ENCODE data around the gene TRIM3. TPM values are rescaled to one million over a fixed set of nuclear protein-coding genes. Genes with fewer than 3 reads are reported as not detected.

TRIM3 gene
- total RNA-seq, 1 experiment from 2014 or later, result 27.2 TPM

GRCh38 chr11:6440906-6441358 lies 32.8 kb downstream of the TRIM3 start, which contains the start of gene HPX:
Gene HPX, minus strand, starts transcription at chr11:6440987. Its CDS starts 24 bp downstream, at chr11:6440963.
- no peak for DNase-seq (ENCODE audit: low read depth)

GRCh38 chr11:6438979-6439571 lies 34.7 kb downstream of the TRIM3 start:
- peak; percentile 42 for DNase-seq (ENCODE audit: low read depth)

GRCh38 chr11:6437993-6438392 lies 35.7 kb downstream of the TRIM3 start:
- no peak for DNase-seq (ENCODE audit: low read depth)

DNA sequence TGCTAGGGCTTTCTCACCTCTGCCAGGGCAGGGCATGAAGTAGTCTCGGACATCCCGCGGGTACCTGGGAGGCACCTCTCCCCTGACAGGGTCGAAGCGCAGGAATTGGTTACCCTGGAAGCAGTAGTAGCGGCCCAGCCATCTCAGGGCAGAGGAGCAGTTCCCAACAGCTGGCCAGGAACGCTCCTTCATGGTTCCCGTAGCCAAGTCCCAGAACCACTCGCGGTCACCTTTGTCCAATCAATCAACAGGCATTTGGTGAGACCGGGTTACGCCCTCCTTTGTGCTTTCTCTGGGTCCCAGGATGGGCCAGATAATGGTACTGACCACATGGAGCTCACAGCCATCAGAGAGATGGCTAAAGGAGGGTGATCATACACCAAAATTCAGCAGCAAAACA lies 36.3 kb downstream of the TRIM3 start:
- DNase-seq (ENCODE audit: low read depth), result no peak

GRCh38 chr11:6433998-6434660 lies 39.6 kb downstream of the TRIM3 start:
- no peak for DNase-seq (ENCODE audit: low read depth)

GRCh38 chr11:6431861-6432260 lies 41.9 kb downstream of the TRIM3 start:
- peak; percentile 84 for DNase-seq (ENCODE audit: low read depth)

DNA sequence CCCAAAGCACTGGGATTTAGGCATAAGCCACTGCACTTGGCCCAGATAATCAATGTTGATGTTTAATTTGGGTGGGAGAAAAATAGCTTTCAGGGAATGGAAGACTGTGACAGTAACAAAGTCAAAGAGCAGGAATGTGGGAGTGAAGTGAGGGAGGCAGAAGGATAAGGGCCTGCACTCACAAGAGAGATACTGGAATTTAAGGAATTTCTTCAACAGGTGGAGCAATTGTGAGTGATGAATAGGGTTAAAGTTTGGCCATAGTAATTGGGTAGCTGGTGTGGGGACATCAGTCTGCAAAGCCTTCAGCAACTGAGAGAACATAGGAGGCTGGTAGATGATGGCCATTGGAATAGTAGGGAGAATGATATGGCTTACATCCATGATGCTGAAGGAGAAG lies 46.2 kb downstream of the TRIM3 start:
- DNase-seq (ENCODE audit: low read depth), result no peak

GRCh38 chr11:6420677-6421076 lies 53.1 kb downstream of the TRIM3 start:
- no peak for DNase-seq (ENCODE audit: low read depth)

GRCh38 chr11:6419009-6419631 lies 54.6 kb downstream of the TRIM3 start, which contains the start of gene APBB1:
Gene APBB1, minus strand, starts transcription at chr11:6419094. Its CDS starts 7,747 bp downstream, at chr11:6411347.
- DNase-seq (ENCODE audit: low read depth), result no peak

DNA sequence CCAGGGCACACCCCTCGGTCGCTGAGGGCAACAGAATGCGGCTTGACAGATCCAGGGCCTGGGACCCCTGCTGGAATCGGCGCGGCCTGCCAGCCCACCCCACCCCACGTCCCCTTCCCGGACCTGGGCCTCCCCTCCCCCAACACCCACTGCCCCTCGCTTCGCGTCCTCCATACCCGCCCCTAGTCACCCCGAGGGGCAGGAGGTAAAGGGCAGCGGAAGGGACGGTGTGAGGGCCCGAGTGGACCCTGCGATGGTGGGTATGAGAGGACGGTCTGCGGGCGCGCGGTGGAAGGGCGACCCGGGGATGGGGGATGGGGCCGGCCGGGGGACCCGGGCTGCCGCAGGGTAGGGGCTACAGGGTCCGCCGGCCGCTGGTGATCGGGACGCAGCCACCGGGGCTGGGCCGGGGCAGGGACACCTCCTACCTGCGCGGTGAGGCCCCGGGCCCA lies 55.2 kb downstream of the TRIM3 start:
- DNase-seq (ENCODE audit: low read depth), result no peak

DNA sequence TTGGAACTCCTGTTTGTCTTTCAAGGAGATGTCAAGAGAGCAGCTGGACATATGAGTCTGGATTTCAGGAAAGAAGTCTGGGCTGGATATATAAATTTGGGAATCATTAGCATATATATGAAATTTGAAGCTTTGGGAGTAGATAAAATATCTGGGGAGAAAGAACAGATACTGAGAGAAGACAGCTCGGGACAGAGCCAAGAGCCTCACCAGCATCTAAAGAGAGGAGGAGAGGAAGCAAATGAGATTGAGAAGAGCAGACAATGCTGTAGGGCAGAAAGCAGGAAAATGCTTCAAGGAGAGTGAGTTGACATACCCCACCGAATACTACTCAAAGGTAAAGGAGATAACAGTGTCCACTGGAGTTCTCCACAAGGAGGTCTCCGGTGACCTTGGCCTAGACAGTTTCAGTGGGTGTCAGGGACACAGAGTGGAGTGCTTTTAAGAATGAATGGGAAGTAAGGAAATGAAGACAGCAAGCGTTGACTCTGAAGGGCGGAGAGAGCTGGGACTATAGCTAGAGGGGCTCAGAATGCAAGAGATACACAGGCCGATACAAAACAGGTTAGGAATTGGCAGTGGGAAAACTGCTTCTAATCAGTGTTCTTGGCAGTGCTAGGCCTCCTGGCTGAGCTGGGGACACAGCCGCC lies 55.7 kb downstream of the TRIM3 start:
- DNase-seq (ENCODE audit: low read depth), result no peak

GRCh38 chr11:6415797-6416196 lies 57.9 kb downstream of the TRIM3 start:
- no peak for DNase-seq (ENCODE audit: low read depth)

DNA sequence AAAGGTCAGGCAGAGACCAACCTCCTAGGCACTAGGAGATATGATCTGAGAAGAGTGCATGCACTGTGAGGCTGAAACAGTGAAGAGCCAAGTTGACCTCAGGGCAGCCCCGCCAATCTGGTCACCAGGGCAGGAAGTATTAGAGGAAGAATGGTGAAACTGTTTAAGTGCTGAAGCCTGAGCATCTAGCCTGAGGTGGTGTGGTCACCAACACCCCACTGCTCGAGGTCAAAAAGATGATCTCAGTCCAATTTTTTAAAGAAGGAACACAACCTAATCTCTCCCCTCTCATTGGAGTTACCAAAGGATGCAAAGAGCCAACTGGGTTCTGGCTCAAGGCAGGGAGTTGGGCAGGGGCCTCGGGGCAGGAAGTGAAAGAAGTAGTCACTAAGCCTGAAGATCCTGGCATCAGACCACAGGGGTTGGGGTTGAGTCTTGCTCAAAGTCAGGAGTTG lies 58.8 kb downstream of the TRIM3 start:
- peak; percentile 21 for DNase-seq (ENCODE audit: low read depth)

DNA sequence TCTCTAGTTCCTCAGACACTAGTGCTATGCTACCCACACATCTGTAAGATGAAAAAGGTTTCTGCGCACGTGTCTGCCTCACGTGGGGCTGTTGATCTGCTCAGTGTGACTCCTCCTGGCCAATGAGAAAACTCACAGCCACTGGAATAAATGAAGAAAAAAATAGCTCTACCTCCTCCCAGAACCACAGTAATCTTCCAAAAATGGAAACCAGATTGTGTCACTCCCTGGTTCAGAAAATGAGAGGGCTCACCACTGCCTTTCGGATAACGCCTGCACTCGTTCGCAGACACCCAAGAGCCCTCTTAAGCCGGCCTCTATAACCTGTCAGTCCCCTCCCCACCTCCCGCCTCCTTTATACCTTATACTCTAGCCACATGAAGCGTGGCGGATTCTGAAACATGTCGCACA lies 59.9 kb downstream of the TRIM3 start:
- no peak for DNase-seq (ENCODE audit: low read depth)

DNA sequence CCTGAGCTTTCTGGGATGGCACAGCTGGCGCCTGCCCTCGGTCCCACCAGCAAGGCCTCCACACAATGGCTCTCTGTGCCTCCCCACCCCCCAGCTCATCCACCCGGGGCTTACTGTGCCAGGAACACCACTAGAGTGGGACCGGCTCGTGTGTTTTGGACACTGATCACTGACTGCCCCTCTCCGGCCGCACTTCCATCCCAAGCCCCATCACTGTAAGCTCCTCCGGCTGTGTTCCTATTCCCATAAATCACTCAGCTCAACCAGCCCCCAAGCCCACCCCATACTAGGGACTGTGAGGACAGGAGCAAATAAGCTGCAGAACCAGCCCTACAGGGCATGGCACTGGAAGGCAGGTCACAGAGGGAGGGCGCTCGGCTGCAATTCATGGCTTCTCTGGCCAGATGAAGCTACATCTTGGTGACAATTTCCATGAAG lies 62.1 kb downstream of the TRIM3 start:
- DNase-seq (ENCODE audit: low read depth), result no peak

GRCh38 chr11:6410695-6411430 lies 62.9 kb downstream of the TRIM3 start:
- no peak for DNase-seq (ENCODE audit: low read depth)

DNA sequence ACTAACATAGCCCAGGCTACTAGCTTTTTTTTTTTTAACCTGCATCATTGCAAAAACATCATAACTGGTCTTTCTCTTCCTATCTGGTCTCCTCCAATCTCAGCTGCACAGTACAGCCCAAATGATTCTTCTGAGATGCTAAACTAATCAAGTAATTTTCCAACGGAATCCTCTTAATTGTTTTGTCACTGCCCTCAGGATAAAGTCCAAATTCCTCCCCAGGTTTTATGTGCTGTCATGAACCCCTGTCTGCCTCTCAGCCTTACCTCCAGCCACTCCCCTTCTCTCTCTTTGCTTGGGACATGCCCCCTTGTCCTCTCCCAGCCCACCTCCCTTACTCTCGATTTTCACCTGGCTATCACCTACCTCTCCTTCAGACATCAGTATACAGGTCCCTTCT lies 67.4 kb downstream of the TRIM3 start:
- DNase-seq (ENCODE audit: low read depth), result no peak

- DNase-seq (ENCODE audit: low read depth), result no peak
Observed at GRCh38 chr11:6405846-6406245, 67.9 kb downstream of the TRIM3 start.

DNA sequence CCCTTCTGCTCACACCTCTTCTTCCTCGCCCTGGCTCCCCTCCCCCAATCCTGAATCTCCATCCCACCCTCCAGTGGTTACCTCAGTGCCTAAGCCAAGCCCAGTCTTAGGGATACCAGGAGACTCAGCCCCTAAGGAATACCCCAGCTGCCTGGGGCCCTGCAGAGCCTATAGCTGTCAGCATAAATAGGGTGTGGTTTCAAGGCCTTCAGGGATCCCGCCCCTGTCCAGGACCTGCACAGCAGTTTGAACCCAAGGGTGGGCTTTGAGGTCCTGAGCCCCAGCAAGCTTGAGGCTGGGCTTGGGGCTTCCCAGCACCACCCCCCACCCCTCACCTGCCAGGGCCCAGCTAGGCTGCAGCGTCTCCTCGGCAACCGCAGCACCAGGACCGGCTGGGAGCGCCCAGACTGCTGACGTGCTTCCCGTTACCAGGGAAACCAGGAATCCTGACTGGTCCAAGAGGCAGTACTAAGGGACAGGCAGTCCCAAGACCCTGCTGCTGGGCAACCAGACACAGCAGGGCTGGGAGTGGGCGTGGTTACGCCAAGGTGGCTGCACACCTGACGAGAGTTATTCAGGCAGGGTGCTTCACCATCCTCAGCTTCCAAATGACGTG lies 68.6 kb downstream of the TRIM3 start:
- DNase-seq (ENCODE audit: low read depth), result no peak

- DNase-seq (ENCODE audit: low read depth), result peak; percentile 18
Observed at GRCh38 chr11:6404342-6405051, 69.2 kb downstream of the TRIM3 start.
